RWPE2 (cell line): ENCODE results near the gene SNX30.
"Not testable (repeated sequence)": the region's sequence is repeated elsewhere in the genome, so short reads cannot be mapped to it uniquely, and the experiment has no call there.

Experiments
- ATAC-seq: fragments of 200-7000 bp; cut with Tn5 transposase; 3 replicates; pipeline ENCODE4 v1.9.1; 2021; ENCODE audit warnings: low read depth
- DNase-seq: peaks from one replicate; pipeline ENCODE4 v3.0.0-alpha.2; 2020; ENCODE audit warnings: low spot score
- H3K27ac ChIP-seq: fragments of 450-650 bp; 2 replicates; pipeline ENCODE4 v1.5.1; 2017; ENCODE audit warnings: mild to moderate bottlenecking; ENCODE audit not compliant: poor library complexity, severe bottlenecking
- H3K27me3 ChIP-seq: fragments of 250-450 bp; sonication (Bioruptor Pico); 2 replicates; pipeline ENCODE4 v1.5.1; 2021; ENCODE audit warnings: mild to moderate bottlenecking, moderate library complexity; ENCODE audit not compliant: insufficient read depth, poor library complexity, severe bottlenecking
- H3K36me3 ChIP-seq: fragments of 250-450 bp; sonication (Bioruptor Pico); 2 replicates; pipeline ENCODE4 v1.5.1; 2020; ENCODE audit warnings: low read depth, mild to moderate bottlenecking, moderate library complexity
- H3K4me1 ChIP-seq: fragments of 250-450 bp; sonication (Bioruptor Pico); 2 replicates; pipeline ENCODE4 v1.5.1; 2021; ENCODE audit warnings: mild to moderate bottlenecking, moderate library complexity; ENCODE audit not compliant: insufficient read depth, poor library complexity, severe bottlenecking
- H3K4me3 ChIP-seq: fragments of 250-450 bp; sonication (Bioruptor Pico); 2 replicates; pipeline ENCODE4 v1.5.1; 2021; ENCODE audit warnings: mild to moderate bottlenecking, moderate library complexity; ENCODE audit not compliant: severe bottlenecking
- H3K9me3 ChIP-seq: fragments of 250-450 bp; sonication (Bioruptor Pico); 2 replicates; pipeline ENCODE4 v1.5.1; 2021; ENCODE audit warnings: mild to moderate bottlenecking, moderate library complexity; ENCODE audit not compliant: severe bottlenecking
- CTCF ChIP-seq: fragments of 450-650 bp; IDR thresholded peaks from one replicate; pipeline ENCODE4 v1.5.1; 2017; ENCODE audit warnings: mild to moderate bottlenecking, moderate library complexity; ENCODE audit not compliant: poor library complexity, severe bottlenecking

Gene SNX30

GRCh38 chr9:112720113-112720780 is 30.3 kb upstream of the SNX30 start:
- no peaks in the 10 kb centered on the region for H3K9me3 ChIP-seq
- DNase-seq (no peak), ATAC-seq (no peak)
- H3K4me3 ChIP-seq, result no peak overlapping the region
- no peaks in the 10 kb centered on the region for H3K4me1 ChIP-seq
- H3K36me3 ChIP-seq, result peaks cover 5% of the 10 kb centered on the region
- TF ChIP-seq CTCF, result no peak
- no peak overlapping the region for H3K27ac ChIP-seq
- H3K27me3 ChIP-seq, result no peaks in the 10 kb centered on the region

- H3K4me3 ChIP-seq, H3K4me1 ChIP-seq, H3K27ac ChIP-seq, H3K9me3 ChIP-seq, DNase-seq, ATAC-seq, H3K27me3 ChIP-seq, H3K36me3 ChIP-seq: not testable (repeated sequence)
Measured at GRCh38 chr9:112722749-112723148, 27.8 kb upstream of the SNX30 start.

GRCh38 chr9:112725961-112726360 is 24.6 kb upstream of the SNX30 start:
- Histone ChIP-seq H3K4me1 (no peaks in the 10 kb centered on the region), H3K36me3 (no peaks in the 10 kb centered on the region), H3K4me3 (no peak overlapping the region), H3K9me3 (no peaks in the 10 kb centered on the region), H3K27me3 (no peaks in the 10 kb centered on the region), H3K27ac (no peak overlapping the region)
- no peak for DNase-seq
- no peak for TF ChIP-seq CTCF
- no peak for ATAC-seq

GRCh38 chr9:112726428-112726827 is 24.1 kb upstream of the SNX30 start:
- Histone ChIP-seq H3K9me3 (no peaks in the 10 kb centered on the region), H3K36me3 (no peaks in the 10 kb centered on the region), H3K27me3 (no peaks in the 10 kb centered on the region), H3K4me1 (no peaks in the 10 kb centered on the region), H3K4me3 (no peak overlapping the region), H3K27ac (no peak overlapping the region)
- no peak for DNase-seq
- TF ChIP-seq CTCF, result no peak
- ATAC-seq, result no peak

GRCh38 chr9:112728401-112728800 is 22.2 kb upstream of the SNX30 start:
- no peaks in the 10 kb centered on the region for H3K4me1 ChIP-seq
- no peaks in the 10 kb centered on the region for H3K9me3 ChIP-seq
- ATAC-seq (no peak), DNase-seq (no peak)
- H3K27ac ChIP-seq, result no peak overlapping the region
- no peak overlapping the region for H3K4me3 ChIP-seq
- no peaks in the 10 kb centered on the region for H3K36me3 ChIP-seq
- TF ChIP-seq CTCF, result no peak
- H3K27me3 ChIP-seq, result no peaks in the 10 kb centered on the region
